ENCODE measurements around the gene MED13L. TPM values are rescaled to one million over a fixed set of nuclear protein-coding genes. Genes with fewer than 3 reads are reported as not detected.
A peak's percentile ranks its signal among the peaks of the same experiment; 100 is the strongest.

The MED13L gene
- 10 to 100 TPM; 15.0 to 16.8 TPM for polyA plus RNA-seq

DNA sequence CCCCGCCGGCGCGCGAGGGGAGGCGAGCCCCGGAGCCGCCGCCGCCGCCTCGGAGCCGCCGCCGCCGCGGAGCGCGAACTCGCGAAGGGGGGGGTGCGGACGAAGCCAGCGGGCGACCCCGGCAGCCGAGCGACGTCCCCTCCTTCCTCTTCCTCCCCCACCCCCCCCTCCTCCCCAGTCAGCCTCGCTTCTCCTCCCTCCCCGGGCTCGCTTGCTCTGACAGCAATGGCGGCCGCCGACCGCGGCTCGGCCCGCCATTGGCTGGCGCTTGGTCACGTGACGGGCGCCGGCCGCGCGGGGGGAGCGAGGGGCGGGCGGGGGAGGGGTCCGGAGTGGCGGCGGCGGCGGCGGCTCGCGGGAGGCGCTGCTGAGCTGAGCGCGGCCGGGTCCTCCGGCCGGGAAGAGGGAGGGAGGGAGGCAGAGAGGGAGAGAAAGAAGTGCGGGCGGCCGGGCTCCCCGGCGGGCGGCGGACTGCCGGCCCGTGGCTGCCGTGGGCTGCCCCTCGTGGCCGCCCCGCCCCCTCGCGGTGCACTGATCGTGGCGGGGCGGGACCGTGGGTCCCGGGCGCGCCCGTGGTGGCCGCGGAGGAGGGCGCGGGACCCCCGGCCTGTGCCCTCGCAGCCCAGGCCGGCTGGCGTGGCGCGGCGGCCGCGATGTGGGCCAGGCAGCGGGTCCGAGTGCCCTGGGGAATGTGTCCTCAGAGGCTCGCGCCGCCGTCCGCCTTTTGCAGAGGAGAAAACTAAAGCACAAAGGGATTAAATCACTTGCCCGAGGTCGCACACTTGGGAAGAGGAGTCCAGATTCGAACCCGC is at the start of gene MED13L:
MED13L (minus strand) TSS at position 227 of the 812 bp plus-strand sequence. CDS start 562 bp downstream, outside the sequence.
- Histone ChIP-seq H3K4me1 (ENCODE audit: control insufficient read depth in 2 of 2, insufficient read depth in 2 of 2, low read length in 1 of 2) (no peaks in the 10 kb centered on the region), H3K27me3 (ENCODE audit: control insufficient read depth in 1 of 2, insufficient read depth in 2 of 2, low read length in 2 of 2) (no peaks in the 10 kb centered on the region), H3K27ac (ENCODE audit: low read depth in 2 of 2, low read length in 1 of 2) (peak within 1 kb of the TSS; percentile 98), H3K36me3 (ENCODE audit: control insufficient read depth in 2 of 2, insufficient read depth in 2 of 2, low read length in 1 of 2) (no peaks in the 10 kb centered on the region), H3K9me3 (ENCODE audit: control insufficient read depth in 2 of 2, insufficient read depth in 1 of 2, low read depth in 1 of 2, low read length in 1 of 2) (no peaks in the 10 kb centered on the region), H3K4me3 (ENCODE audit: low read depth in 1 of 2, low read length in 2 of 2) (peak within 1 kb of the TSS; percentile 74 to 89)
- 1% methylated on average over 66 to 108 of the region's 111 CpGs for WGBS, 2 donors

DNA sequence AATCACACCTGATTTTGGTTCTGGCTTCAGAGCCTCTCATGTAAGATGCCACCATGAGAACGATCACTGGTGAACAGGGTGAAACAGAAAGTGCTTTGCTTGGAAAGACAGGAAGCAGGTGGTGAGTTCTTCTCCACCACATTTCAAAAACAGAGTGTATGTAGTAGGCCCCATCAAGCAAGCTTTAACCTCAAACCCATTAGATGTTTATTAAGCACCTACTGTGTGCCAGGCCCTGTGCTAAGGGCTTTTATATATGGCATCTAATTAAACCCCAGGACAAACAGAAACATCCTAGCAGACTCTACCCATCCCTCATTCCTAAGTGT is 47.8 kb upstream of the MED13L start:
- 58 to 69% methylated on average over 1 of the region's 1 CpG for WGBS, 2 donors

GRCh38 chr12:116324654-116325335 is 47.3 kb upstream of the MED13L start:
- peaks cover 2 to 3% of the 10 kb centered on the region in 2 donors for H3K4me1 ChIP-seq (ENCODE audit: control insufficient read depth in 2 of 2, insufficient read depth in 2 of 2, low read length in 1 of 2)
- no peaks in the 10 kb centered on the region for H3K36me3 ChIP-seq (ENCODE audit: control insufficient read depth in 2 of 2, insufficient read depth in 2 of 2, low read length in 1 of 2)
- H3K4me3 ChIP-seq (ENCODE audit: low read depth in 1 of 2, low read length in 2 of 2), result no peak overlapping the region
- peak overlapping the region in 1 of 2 donors; percentile 16 for H3K27ac ChIP-seq (ENCODE audit: low read depth in 2 of 2, low read length in 1 of 2)
- 73 to 77% methylated on average over 4 of the region's 4 CpGs for WGBS, 2 donors
- H3K9me3 ChIP-seq (ENCODE audit: control insufficient read depth in 2 of 2, insufficient read depth in 1 of 2, low read depth in 1 of 2, low read length in 1 of 2), result no peaks in the 10 kb centered on the region
- H3K27me3 ChIP-seq (ENCODE audit: control insufficient read depth in 1 of 2, insufficient read depth in 2 of 2, low read length in 2 of 2), result no peaks in the 10 kb centered on the region

More for the DNA sequence above, 47.8 kb upstream of the MED13L start:
- H3K27me3 ChIP-seq (ENCODE audit: control insufficient read depth in 1 of 2, insufficient read depth in 2 of 2, low read length in 2 of 2), result no peaks in the 10 kb centered on the region
- H3K27ac ChIP-seq (ENCODE audit: low read depth in 2 of 2, low read length in 1 of 2), result no peak overlapping the region
- H3K9me3 ChIP-seq (ENCODE audit: control insufficient read depth in 2 of 2, insufficient read depth in 1 of 2, low read depth in 1 of 2, low read length in 1 of 2), result no peaks in the 10 kb centered on the region
- no peak overlapping the region for H3K4me3 ChIP-seq (ENCODE audit: low read depth in 1 of 2, low read length in 2 of 2)
- H3K36me3 ChIP-seq (ENCODE audit: control insufficient read depth in 2 of 2, insufficient read depth in 2 of 2, low read length in 1 of 2), result no peaks in the 10 kb centered on the region
- H3K4me1 ChIP-seq (ENCODE audit: control insufficient read depth in 2 of 2, insufficient read depth in 2 of 2, low read length in 1 of 2), result peaks cover 2 to 3% of the 10 kb centered on the region in 2 donors

DNA sequence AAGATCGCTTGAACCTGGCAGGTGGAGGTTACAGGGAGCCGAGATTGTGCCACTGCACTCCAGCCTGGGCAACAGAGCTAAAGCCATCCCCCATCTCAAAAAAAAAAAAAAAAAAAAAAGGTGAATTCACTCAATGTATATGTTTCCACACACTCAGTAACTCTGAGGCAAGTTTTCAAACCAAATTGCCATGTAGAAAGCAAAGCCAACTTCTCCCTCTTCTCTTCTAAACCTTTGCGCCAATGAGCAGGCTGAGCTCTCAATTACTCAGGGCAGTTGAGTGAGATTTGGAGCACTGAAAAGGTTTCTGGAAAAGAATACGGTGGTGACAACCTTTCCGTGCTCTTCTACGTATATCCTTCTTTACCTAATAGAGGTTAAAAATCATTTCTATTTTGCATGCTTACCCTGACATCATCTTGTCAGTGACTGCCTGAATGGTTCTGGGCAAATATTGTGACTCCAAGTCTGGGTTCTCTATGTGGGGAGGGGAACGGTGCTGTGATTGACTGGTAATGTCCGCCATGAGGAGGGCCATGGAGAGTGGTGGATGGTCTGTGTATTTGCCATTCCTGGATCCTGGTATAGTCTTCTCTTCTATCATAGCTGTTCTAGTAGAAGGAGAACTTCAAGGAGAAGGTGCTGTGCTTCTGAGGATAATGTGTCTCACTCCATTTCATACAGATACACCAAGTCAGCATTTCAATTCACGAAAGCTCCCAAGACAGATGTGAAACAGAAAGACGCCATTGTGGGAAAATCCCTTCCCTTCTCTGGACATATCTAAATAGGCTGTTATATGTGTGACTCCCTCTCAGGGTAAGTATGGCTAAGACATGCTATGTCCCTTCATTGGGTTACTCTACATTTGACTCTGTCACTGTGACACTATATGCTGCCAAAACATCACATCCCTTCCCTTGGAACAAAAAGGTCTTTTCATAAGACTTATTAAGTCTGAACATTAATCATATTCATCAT is 46.2 kb upstream of the MED13L start:
- no peak overlapping the region for H3K27ac ChIP-seq (ENCODE audit: low read depth in 2 of 2, low read length in 1 of 2)
- WGBS, 2 donors, result 89 to 94% methylated on average over 10 of the region's 10 CpGs

GRCh38 chr12:116321913-116322312 is 44.4 kb upstream of the MED13L start:
- no peaks in the 10 kb centered on the region for H3K9me3 ChIP-seq (ENCODE audit: control insufficient read depth in 2 of 2, insufficient read depth in 1 of 2, low read depth in 1 of 2, low read length in 1 of 2)
- no peaks in the 10 kb centered on the region for H3K27me3 ChIP-seq (ENCODE audit: control insufficient read depth in 1 of 2, insufficient read depth in 2 of 2, low read length in 2 of 2)
- no peak overlapping the region for H3K4me3 ChIP-seq (ENCODE audit: low read depth in 1 of 2, low read length in 2 of 2)
- H3K27ac ChIP-seq (ENCODE audit: low read depth in 2 of 2, low read length in 1 of 2), result no peak overlapping the region
- H3K4me1 ChIP-seq (ENCODE audit: control insufficient read depth in 2 of 2, insufficient read depth in 2 of 2, low read length in 1 of 2), result peaks cover 2 to 9% of the 10 kb centered on the region in 2 donors
- H3K36me3 ChIP-seq (ENCODE audit: control insufficient read depth in 2 of 2, insufficient read depth in 2 of 2, low read length in 1 of 2), result no peaks in the 10 kb centered on the region
- WGBS, 2 donors, result 88 to 89% methylated on average over 6 of the region's 6 CpGs

More for the DNA sequence above, 46.2 kb upstream of the MED13L start:
- H3K4me1 ChIP-seq (ENCODE audit: control insufficient read depth in 2 of 2, insufficient read depth in 2 of 2, low read length in 1 of 2), result peaks cover 2 to 8% of the 10 kb centered on the region in 2 donors
- no peaks in the 10 kb centered on the region for H3K9me3 ChIP-seq (ENCODE audit: control insufficient read depth in 2 of 2, insufficient read depth in 1 of 2, low read depth in 1 of 2, low read length in 1 of 2)
- no peak overlapping the region for H3K4me3 ChIP-seq (ENCODE audit: low read depth in 1 of 2, low read length in 2 of 2)
- H3K36me3 ChIP-seq (ENCODE audit: control insufficient read depth in 2 of 2, insufficient read depth in 2 of 2, low read length in 1 of 2), result no peaks in the 10 kb centered on the region
- H3K27me3 ChIP-seq (ENCODE audit: control insufficient read depth in 1 of 2, insufficient read depth in 2 of 2, low read length in 2 of 2), result no peaks in the 10 kb centered on the region

DNA sequence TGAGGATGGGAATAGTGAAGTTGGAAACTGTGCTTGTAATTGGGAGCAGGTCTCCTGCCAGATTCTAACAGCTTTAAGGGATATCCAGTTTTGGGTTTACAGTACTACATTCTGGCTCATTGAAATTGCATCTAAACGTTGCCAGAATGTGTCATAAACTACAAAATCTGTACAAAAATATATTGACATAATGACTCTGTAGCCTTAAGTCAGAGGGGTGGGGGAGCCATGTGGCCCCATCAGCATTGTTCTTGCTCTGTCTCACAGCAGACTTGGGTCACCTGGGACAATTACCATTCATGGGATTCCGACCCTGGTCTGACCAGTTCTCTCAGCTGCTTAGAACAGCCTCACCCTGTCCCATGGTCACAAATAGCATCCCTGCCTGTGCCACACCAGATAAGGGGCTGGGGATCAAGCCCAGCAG is 43.3 kb upstream of the MED13L start:
- H3K27ac ChIP-seq (ENCODE audit: low read depth in 2 of 2, low read length in 1 of 2), result peak overlapping the region in 1 of 2 donors; percentile 71
- no peak overlapping the region for H3K4me3 ChIP-seq (ENCODE audit: low read depth in 1 of 2, low read length in 2 of 2)
- WGBS, 2 donors, result 24 to 28% methylated on average over 2 of the region's 2 CpGs

GRCh38 chr12:116319898-116320621 is 42.6 kb upstream of the MED13L start:
- WGBS, 2 donors, result 11 to 29% methylated on average over 16 of the region's 16 CpGs
- peak overlapping the region; percentile 71 to 81 for H3K27ac ChIP-seq (ENCODE audit: low read depth in 2 of 2, low read length in 1 of 2)
- H3K27me3 ChIP-seq (ENCODE audit: control insufficient read depth in 1 of 2, insufficient read depth in 2 of 2, low read length in 2 of 2), result no peaks in the 10 kb centered on the region
- H3K9me3 ChIP-seq (ENCODE audit: control insufficient read depth in 2 of 2, insufficient read depth in 1 of 2, low read depth in 1 of 2, low read length in 1 of 2), result no peaks in the 10 kb centered on the region
- H3K36me3 ChIP-seq (ENCODE audit: control insufficient read depth in 2 of 2, insufficient read depth in 2 of 2, low read length in 1 of 2), result no peaks in the 10 kb centered on the region
- H3K4me1 ChIP-seq (ENCODE audit: control insufficient read depth in 2 of 2, insufficient read depth in 2 of 2, low read length in 1 of 2), result peaks cover 2 to 9% of the 10 kb centered on the region in 2 donors
- no peak overlapping the region for H3K4me3 ChIP-seq (ENCODE audit: low read depth in 1 of 2, low read length in 2 of 2)

More for the DNA sequence above, 43.3 kb upstream of the MED13L start:
- Histone ChIP-seq H3K27me3 (ENCODE audit: control insufficient read depth in 1 of 2, insufficient read depth in 2 of 2, low read length in 2 of 2) (no peaks in the 10 kb centered on the region), H3K4me1 (ENCODE audit: control insufficient read depth in 2 of 2, insufficient read depth in 2 of 2, low read length in 1 of 2) (peaks cover 2 to 9% of the 10 kb centered on the region in 2 donors), H3K9me3 (ENCODE audit: control insufficient read depth in 2 of 2, insufficient read depth in 1 of 2, low read depth in 1 of 2, low read length in 1 of 2) (no peaks in the 10 kb centered on the region), H3K36me3 (ENCODE audit: control insufficient read depth in 2 of 2, insufficient read depth in 2 of 2, low read length in 1 of 2) (no peaks in the 10 kb centered on the region)

GRCh38 chr12:116319233-116319897 is 41.9 kb upstream of the MED13L start:
- WGBS, 2 donors, result 28 to 53% methylated on average over 14 of the region's 14 CpGs
- H3K27me3 ChIP-seq (ENCODE audit: control insufficient read depth in 1 of 2, insufficient read depth in 2 of 2, low read length in 2 of 2), result no peaks in the 10 kb centered on the region
- H3K9me3 ChIP-seq (ENCODE audit: control insufficient read depth in 2 of 2, insufficient read depth in 1 of 2, low read depth in 1 of 2, low read length in 1 of 2), result no peaks in the 10 kb centered on the region
- H3K36me3 ChIP-seq (ENCODE audit: control insufficient read depth in 2 of 2, insufficient read depth in 2 of 2, low read length in 1 of 2), result no peaks in the 10 kb centered on the region
- H3K27ac ChIP-seq (ENCODE audit: low read depth in 2 of 2, low read length in 1 of 2), result peak overlapping the region; percentile 81 to 85
- H3K4me3 ChIP-seq (ENCODE audit: low read depth in 1 of 2, low read length in 2 of 2), result no peak overlapping the region
- H3K4me1 ChIP-seq (ENCODE audit: control insufficient read depth in 2 of 2, insufficient read depth in 2 of 2, low read length in 1 of 2), result peaks cover 2 to 9% of the 10 kb centered on the region in 2 donors
